Skeletal muscle satellite cell (primary cell): ENCODE measurements around the gene SPECC1.

Experiments used
- H3K27me3 ChIP-seq: 2 replicates; pipeline ENCODE4 v1.7.0; 2013; ENCODE audit warnings: low read length; ENCODE audit not compliant: control insufficient read depth, insufficient read depth
- H3K36me3 ChIP-seq: 2 replicates; pipeline ENCODE4 v1.7.0; 2013; ENCODE audit warnings: mild to moderate bottlenecking, control low read depth, low read length; ENCODE audit not compliant: insufficient read depth
- H3K4me1 ChIP-seq: 2 replicates; pipeline ENCODE4 v1.7.0; 2013; ENCODE audit warnings: low read length; ENCODE audit not compliant: control insufficient read depth, insufficient read depth
- H3K4me2 ChIP-seq: 2 replicates; pipeline ENCODE4 v1.7.0; 2013; ENCODE audit warnings: mild to moderate bottlenecking, low read length
- H3K4me3 ChIP-seq: 2 replicates; pipeline ENCODE4 v1.7.0; 2013; ENCODE audit warnings: low read length
- H3K9ac ChIP-seq: 2 replicates; pipeline ENCODE4 v1.7.0; 2013; ENCODE audit warnings: mild to moderate bottlenecking, low read depth, low read length, moderate library complexity
- H3K9me3 ChIP-seq: replicated peaks from 2 replicates; pipeline ENCODE4 v1.7.0; 2013; ENCODE audit warnings: mild to moderate bottlenecking, control low read depth, low read length

Gene SPECC1

GRCh38 chr17:20045476-20045875, 36.3 kb downstream of the SPECC1 start:
- H3K9ac ChIP-seq, result no peak overlapping the region
- H3K4me2 ChIP-seq, result no peak overlapping the region
- H3K27me3 ChIP-seq, result peaks cover 29% of the 10 kb centered on the region
- H3K4me1 ChIP-seq, result no peaks in the 10 kb centered on the region
- H3K4me3 ChIP-seq, result no peak overlapping the region
- H3K36me3 ChIP-seq, result no peaks in the 10 kb centered on the region
- no peaks in the 10 kb centered on the region for H3K9me3 ChIP-seq

- Histone ChIP-seq H3K27me3 (peaks cover 34% of the 10 kb centered on the region), H3K4me3 (no peak overlapping the region), H3K9me3 (no peaks in the 10 kb centered on the region), H3K4me1 (no peaks in the 10 kb centered on the region), H3K9ac (no peak overlapping the region), H3K4me2 (no peak overlapping the region), H3K36me3 (no peaks in the 10 kb centered on the region)
Measured at GRCh38 chr17:20046629-20047028, 37.5 kb downstream of the SPECC1 start.

GRCh38 chr17:20051624-20052023, 42.5 kb downstream of the SPECC1 start:
- no peaks in the 10 kb centered on the region for H3K36me3 ChIP-seq
- H3K27me3 ChIP-seq, result peaks cover 47% of the 10 kb centered on the region
- no peak overlapping the region for H3K4me3 ChIP-seq
- no peaks in the 10 kb centered on the region for H3K4me1 ChIP-seq
- H3K9ac ChIP-seq, result no peak overlapping the region
- peaks cover 3% of the 10 kb centered on the region for H3K9me3 ChIP-seq
- H3K4me2 ChIP-seq, result no peak overlapping the region

- H3K36me3 ChIP-seq, result no peaks in the 10 kb centered on the region
- H3K4me1 ChIP-seq, result no peaks in the 10 kb centered on the region
- peaks cover 3% of the 10 kb centered on the region for H3K9me3 ChIP-seq
- H3K4me3 ChIP-seq, result no peak overlapping the region
- H3K27me3 ChIP-seq, result peaks cover 41% of the 10 kb centered on the region
- no peak overlapping the region for H3K4me2 ChIP-seq
- no peak overlapping the region for H3K9ac ChIP-seq
Measured at GRCh38 chr17:20053361-20053964, 44.3 kb downstream of the SPECC1 start.

GRCh38 chr17:20059728-20060188, 50.6 kb downstream of the SPECC1 start:
- H3K9ac ChIP-seq, result no peak overlapping the region
- H3K36me3 ChIP-seq, result no peaks in the 10 kb centered on the region
- peaks cover 13% of the 10 kb centered on the region for H3K27me3 ChIP-seq
- no peaks in the 10 kb centered on the region for H3K9me3 ChIP-seq
- peaks cover 25% of the 10 kb centered on the region for H3K4me1 ChIP-seq
- H3K4me2 ChIP-seq, result no peak overlapping the region
- H3K4me3 ChIP-seq, result no peak overlapping the region

- no peaks in the 10 kb centered on the region for H3K36me3 ChIP-seq
- peaks cover 30% of the 10 kb centered on the region for H3K4me1 ChIP-seq
- H3K4me3 ChIP-seq, result peak overlapping the region; percentile 16
Measured at GRCh38 chr17:20063665-20064648, 54.8 kb downstream of the SPECC1 start.

GRCh38 chr17:20066253-20066652, 57.1 kb downstream of the SPECC1 start:
- Histone ChIP-seq H3K27me3 (peaks cover 10% of the 10 kb centered on the region), H3K4me3 (no peak overlapping the region), H3K9me3 (no peaks in the 10 kb centered on the region), H3K4me1 (peaks cover 24% of the 10 kb centered on the region), H3K36me3 (no peaks in the 10 kb centered on the region), H3K9ac (no peak overlapping the region), H3K4me2 (no peak overlapping the region)

More at GRCh38 chr17:20063665-20064648, 54.8 kb downstream of the SPECC1 start:
- Histone ChIP-seq H3K9me3 (no peaks in the 10 kb centered on the region), H3K4me2 (peak overlapping the region; percentile 72), H3K9ac (peak overlapping the region; percentile 38), H3K27me3 (peaks cover 1% of the 10 kb centered on the region)

- no peaks in the 10 kb centered on the region for H3K36me3 ChIP-seq
- no peak overlapping the region for H3K9ac ChIP-seq
- H3K4me3 ChIP-seq, result no peak overlapping the region
- H3K9me3 ChIP-seq, result no peaks in the 10 kb centered on the region
- peaks cover 24% of the 10 kb centered on the region for H3K4me1 ChIP-seq
- H3K27me3 ChIP-seq, result peaks cover 15% of the 10 kb centered on the region
- H3K4me2 ChIP-seq, result no peak overlapping the region
Measured at GRCh38 chr17:20067711-20068110, 58.6 kb downstream of the SPECC1 start.

GRCh38 chr17:20068445-20068844, 59.3 kb downstream of the SPECC1 start:
- H3K9me3 ChIP-seq, result no peaks in the 10 kb centered on the region
- no peak overlapping the region for H3K9ac ChIP-seq
- peaks cover 18% of the 10 kb centered on the region for H3K4me1 ChIP-seq
- H3K4me3 ChIP-seq, result no peak overlapping the region
- H3K36me3 ChIP-seq, result no peaks in the 10 kb centered on the region
- H3K4me2 ChIP-seq, result no peak overlapping the region
- peaks cover 23% of the 10 kb centered on the region for H3K27me3 ChIP-seq

- Histone ChIP-seq H3K9me3 (no peaks in the 10 kb centered on the region), H3K9ac (no peak overlapping the region), H3K4me2 (no peak overlapping the region), H3K4me3 (no peak overlapping the region), H3K36me3 (no peaks in the 10 kb centered on the region), H3K27me3 (peaks cover 37% of the 10 kb centered on the region), H3K4me1 (no peaks in the 10 kb centered on the region)
Measured at GRCh38 chr17:20071824-20072691, 62.9 kb downstream of the SPECC1 start.

GRCh38 chr17:20072692-20072992, 63.5 kb downstream of the SPECC1 start:
- no peaks in the 10 kb centered on the region for H3K4me1 ChIP-seq
- no peak overlapping the region for H3K4me3 ChIP-seq
- H3K9ac ChIP-seq, result no peak overlapping the region

More at GRCh38 chr17:20072692-20072992, 63.5 kb downstream of the SPECC1 start:
- no peak overlapping the region for H3K4me2 ChIP-seq
- H3K9me3 ChIP-seq, result no peaks in the 10 kb centered on the region
- no peaks in the 10 kb centered on the region for H3K36me3 ChIP-seq
- peaks cover 39% of the 10 kb centered on the region for H3K27me3 ChIP-seq
